CMK (cell line): ENCODE results near the gene PGC.

Experiments
- DNase-seq: peaks from one replicate; pipeline ENCODE4 v3.0.0-alpha.2; 2010; ENCODE audit warnings: low read depth

PGC gene

GRCh38 chr6:41746107-41746506 is 1.1 kb downstream of the PGC start:
- no peak for DNase-seq

- no peak for DNase-seq
These were observed 2.9 kb downstream of the PGC start for GRCh38 chr6:41744236-41744787.

GRCh38 chr6:41743406-41744235 is 3.6 kb downstream of the PGC start:
- DNase-seq = no peak

GRCh38 chr6:41741625-41742490 is 5.3 kb downstream of the PGC start:
- no peak for DNase-seq

- no peak for DNase-seq
These were observed 6.6 kb downstream of the PGC start for GRCh38 chr6:41740366-41741162.

GRCh38 chr6:41739041-41739440 is 8.2 kb downstream of the PGC start:
- DNase-seq = no peak

GRCh38 chr6:41737591-41738130 is 9.5 kb downstream of the PGC start:
- DNase-seq = no peak

GRCh38 chr6:41736800-41737555 is 10.2 kb downstream of the PGC start:
- DNase-seq = no peak

- no peak for DNase-seq
These were observed 10.9 kb downstream of the PGC start for GRCh38 chr6:41736186-41736733.

GRCh38 chr6:41735427-41736185 is 11.6 kb downstream of the PGC start, which contains the start of gene TFEB:
TFEB (minus strand) TSS chr6:41735608; CDS start chr6:41691213, 44,395 bp downstream.
- no peak for DNase-seq

GRCh38 chr6:41734666-41735426 is 12.4 kb downstream of the PGC start:
- DNase-seq = no peak

- DNase-seq = no peak
These were observed 13.2 kb downstream of the PGC start for GRCh38 chr6:41733707-41734665.

GRCh38 chr6:41733360-41733706 is 13.9 kb downstream of the PGC start:
- no peak for DNase-seq

- no peak for DNase-seq
These were observed 14.4 kb downstream of the PGC start for GRCh38 chr6:41732591-41733359.

- DNase-seq = no peak
These were observed 15.0 kb downstream of the PGC start for GRCh38 chr6:41732149-41732548.

- no peak for DNase-seq
These were observed 15.6 kb downstream of the PGC start for GRCh38 chr6:41731561-41732086.
